Measurements from ENCODE around the gene ELF2.
"Not testable (repeated sequence)": the region's sequence is repeated elsewhere in the genome, so short reads cannot be mapped to it uniquely, and the experiment has no call there.

The ELF2 gene

DNA sequence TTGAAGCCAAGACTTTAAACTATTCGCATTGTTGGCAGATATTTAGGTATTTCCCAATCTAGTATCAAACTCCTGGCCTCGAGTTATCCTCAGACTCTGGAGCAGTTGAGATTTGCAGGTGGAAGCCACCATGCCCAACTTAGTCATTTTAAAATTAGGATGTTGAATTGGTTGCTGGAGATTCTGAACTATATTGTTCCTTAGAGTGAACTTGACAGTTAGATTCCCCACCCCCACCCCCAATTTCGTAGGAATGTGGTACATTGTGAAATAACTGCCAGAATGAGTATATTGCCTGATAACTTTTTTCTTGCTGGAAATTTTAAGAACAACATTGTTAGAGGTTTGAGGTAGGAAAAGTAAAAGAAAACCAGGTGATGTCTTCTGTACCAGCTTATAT is 159.2 kb downstream of the ELF2 start:
- no peak for DNase-seq

DNA sequence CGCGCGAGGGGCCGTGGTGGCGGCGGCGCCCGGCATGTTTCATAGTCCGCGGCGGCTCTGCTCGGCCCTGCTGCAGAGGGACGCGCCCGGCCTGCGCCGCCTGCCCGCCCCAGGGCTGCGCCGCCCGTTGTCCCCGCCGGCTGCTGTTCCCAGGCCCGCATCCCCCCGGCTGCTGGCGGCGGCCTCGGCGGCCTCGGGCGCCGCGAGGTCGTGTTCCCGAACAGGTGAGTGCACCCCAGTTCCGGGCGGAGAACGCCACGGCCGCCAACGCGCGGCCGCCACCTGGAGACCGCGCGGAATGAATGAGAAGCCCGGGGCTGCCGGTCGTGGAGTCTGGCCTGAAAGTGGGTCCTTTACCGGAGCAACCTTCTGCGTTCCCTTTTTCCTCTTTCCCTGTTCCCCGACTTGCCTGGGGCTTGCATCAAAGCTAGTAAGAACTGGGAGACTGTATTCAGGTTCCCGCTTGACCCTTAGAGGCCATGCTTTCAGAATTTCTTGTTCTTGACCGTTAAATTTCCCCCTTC is 161.0 kb downstream of the ELF2 start:
- DNase-seq: peak; percentile 43 to 56

DNA sequence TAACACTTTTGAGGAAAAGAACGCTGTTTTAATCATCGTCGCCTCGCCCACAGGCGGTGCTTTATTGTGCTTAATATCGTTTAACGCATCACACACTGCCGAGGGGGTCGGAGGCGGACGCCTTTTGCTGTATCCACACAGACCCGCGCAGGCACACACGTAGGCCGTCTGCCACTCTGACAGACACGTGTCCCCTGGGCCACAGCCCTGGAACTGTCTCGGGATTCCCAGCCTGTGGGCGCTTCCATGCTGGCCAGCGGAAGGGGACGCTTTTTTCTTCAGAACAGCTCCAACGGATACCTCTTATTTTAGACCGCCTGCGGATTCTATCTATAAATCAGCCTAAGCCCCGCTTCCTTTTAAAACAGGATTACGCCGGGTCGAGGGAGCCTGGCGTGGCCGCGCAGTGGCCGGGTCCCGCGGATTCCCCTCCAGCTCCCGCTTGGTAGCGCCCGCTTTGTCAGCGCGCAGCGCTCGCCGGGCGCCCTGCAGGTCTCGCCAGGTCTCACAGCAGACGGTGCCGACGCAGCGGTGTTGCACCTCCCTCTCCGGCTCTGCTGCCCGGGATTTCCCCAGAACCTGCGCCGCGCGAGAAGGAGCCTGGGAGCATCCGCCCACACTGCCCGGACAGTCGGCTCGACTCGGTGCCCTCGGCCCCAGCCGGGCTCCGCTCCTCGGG is 161.6 kb downstream of the ELF2 start, which contains the start of gene NOCT:
TSS of gene NOCT (plus strand) at position 513 of the 679 bp plus-strand sequence. CDS start 201 bp downstream, outside the sequence.
- peak; percentile 91 to 95 for DNase-seq

DNA sequence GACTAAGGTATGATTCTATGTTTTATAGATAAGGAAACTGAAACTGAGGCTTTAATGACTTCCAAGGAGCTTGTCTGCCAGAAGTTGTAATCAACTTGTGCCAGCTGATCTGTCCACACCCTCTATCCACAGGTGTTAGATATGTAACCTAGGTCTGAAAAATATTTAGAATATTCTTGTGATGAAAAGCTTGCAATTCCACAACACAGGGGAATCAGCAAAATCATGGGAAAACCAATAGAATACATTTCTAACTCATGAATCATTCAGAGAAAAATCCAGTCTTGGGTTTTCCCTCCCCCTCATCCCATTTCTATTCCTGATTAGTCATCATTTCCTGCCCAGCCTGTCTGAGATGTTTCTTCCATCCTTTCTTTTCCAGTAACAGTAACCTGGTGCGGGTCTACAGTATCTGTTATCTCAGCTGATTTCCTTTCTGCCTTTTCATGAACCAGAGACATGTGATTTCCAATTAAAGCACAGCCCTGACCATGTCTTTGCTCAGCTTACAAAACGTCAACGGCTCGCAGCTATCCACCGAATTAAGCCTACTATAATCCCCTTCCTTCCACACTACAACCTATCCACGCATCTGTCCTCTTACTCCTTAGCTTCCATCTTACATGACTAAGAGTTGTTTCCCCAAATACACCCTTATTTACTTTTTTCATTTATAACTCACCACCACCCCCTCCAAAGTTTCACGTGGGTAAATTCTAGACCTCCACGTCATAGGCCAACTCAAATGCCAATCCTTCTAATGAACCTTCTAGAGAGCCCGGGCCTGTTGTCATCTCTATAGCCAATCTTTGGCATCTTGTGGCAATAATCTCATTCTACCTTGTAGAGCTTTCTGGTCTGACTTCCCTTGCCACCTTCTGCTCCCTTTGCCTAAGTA is 162.4 kb downstream of the ELF2 start:
- peak in 1 of 2 donors; percentile 44 for DNase-seq

DNA sequence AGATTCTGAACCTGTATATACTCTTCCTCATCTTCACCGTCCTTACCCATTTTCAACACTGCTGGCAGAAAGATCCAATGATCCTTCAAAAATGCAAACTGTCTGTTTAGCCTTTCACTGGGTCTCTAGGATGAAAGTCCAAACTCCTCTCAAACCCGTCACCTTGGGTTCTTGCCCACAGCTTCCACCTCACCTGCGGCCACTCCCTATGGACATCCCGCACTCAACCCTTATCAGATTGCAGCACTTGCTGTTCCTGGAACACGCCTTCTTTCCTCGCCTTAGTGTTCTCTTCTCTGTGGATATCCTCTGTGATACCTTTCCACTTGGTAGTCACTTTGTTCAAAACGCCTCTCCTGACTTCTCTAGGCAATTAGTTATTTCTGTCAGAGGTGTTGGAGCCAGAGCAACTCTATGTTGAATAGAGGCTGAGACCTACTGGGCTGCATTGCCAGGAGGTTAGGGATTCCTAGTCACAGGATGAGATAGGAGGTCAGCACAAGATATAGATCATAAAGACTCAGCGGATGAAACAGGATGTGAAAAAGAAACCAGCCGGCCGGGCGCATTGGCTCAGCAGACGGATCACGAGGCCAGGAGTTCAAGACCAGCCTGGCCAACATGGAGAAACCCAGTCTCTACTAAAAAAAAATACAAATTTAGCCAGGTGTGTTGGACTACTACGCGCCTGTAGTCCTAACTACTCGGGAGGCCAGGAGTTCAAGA is 165.6 kb downstream of the ELF2 start:
- no peak for DNase-seq

DNA sequence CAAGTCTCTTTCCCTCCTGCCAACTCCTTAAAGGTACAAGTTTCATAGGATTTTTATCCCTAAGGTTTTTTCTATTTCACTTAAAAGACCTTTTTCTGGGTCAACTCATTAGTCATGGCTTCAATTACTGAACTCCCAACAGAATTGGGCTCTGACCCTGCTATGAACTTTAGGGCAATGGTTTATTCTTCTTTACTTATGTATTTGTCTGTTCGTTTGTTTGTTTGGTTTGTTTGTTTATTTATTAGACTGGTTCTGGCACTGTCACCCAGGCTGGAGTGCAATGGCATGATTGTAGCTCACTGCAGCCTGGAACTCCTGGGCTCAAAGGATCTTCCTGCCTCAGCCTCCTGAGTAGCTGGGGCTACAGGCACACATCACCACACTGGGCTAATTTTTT is 167.3 kb downstream of the ELF2 start:
- no peak for DNase-seq

DNA sequence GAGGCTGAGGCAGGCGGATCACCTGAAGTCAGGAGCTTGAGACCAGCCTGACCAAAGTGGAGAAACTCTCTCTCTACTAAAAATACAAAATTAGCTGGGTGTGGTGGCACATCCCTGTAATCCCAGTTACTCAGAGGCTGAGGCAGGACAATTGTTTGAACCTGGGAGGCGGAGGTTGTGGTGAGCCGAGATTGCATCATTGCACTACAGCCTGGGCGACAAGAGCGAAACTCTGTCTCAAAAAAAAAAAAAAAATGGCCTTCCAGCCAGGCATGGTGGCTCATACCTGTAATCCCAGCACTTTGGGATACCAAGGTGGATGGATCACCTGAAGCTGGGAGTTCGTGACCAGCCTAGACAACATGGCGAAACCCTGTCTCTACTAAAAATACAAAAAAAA is 168.7 kb downstream of the ELF2 start:
- not testable (repeated sequence) for DNase-seq

DNA sequence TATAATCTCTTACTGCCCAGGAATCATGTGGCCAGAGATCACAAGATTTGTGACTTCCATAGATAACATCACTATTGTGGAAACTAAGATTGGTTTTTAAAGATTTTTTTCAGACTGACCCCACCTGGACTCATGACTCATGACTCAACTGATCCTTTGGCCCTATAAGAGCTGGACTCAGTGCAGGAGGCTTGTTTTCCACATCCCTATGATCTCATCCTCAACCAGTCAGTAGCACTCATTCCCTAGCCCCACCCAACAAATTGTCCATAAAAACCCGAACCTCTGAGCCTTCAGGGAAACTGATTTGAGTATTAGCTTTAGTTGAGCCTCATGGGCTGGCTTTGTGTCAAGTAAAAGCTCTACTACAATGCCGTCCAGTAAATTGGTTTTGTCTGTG is 169.4 kb downstream of the ELF2 start:
- DNase-seq: no peak
